GM23338 (cell line): ENCODE data around the gene GPAM. TPM values are rescaled to one million over a fixed set of nuclear protein-coding genes. Genes with fewer than 3 reads are reported as not detected.

Experiments
- ATAC-seq: fragments of 200-7000 bp; cut with Tn5 transposase; 3 replicates; pipeline ENCODE4 v1.9.1; 2020
- DNase-seq: peaks from one replicate; pipeline ENCODE4 v3.0.0-alpha.2; 2015; ENCODE audit warnings: low spot score
- H2AFZ ChIP-seq: fragments of 200-600 bp; sonication (generic); 2 replicates; pipeline ENCODE4 v1.8.0; 2016; ENCODE audit warnings: antibody characterized with exemption, mild to moderate bottlenecking, moderate library complexity
- H3F3A ChIP-seq: fragments of 200-600 bp; sonication (generic); replicated peaks from 2 replicates; pipeline ENCODE4 v1.8.0; 2017; ENCODE audit warnings: antibody characterized with exemption, mixed run types, low read depth
- H3K27ac ChIP-seq: fragments of 200-600 bp; sonication (generic); 2 replicates; pipeline ENCODE4 v1.6.1; 2016; ENCODE audit warnings: low read depth
- H3K27me3 ChIP-seq: fragments of 200-600 bp; sonication (generic); 2 replicates; pipeline ENCODE4 v1.8.0; 2016; ENCODE audit warnings: mild to moderate bottlenecking, mixed run types, moderate library complexity; ENCODE audit not compliant: insufficient read depth
- H3K36me3 ChIP-seq: fragments of 200-600 bp; sonication (generic); 2 replicates; pipeline ENCODE4 v1.8.0; 2016; ENCODE audit warnings: mild to moderate bottlenecking; ENCODE audit not compliant: insufficient read depth
- H3K4me1 ChIP-seq: fragments of 200-600 bp; sonication (generic); 2 replicates; pipeline ENCODE4 v1.8.0; 2016; ENCODE audit warnings: mild to moderate bottlenecking, moderate library complexity; ENCODE audit not compliant: insufficient read depth
- H3K4me2 ChIP-seq: fragments of 200-600 bp; sonication (generic); 2 replicates; pipeline ENCODE4 v1.7.1; 2017; ENCODE audit warnings: mixed run types
- H3K4me3 ChIP-seq: fragments of 200-600 bp; sonication (generic); 2 replicates; pipeline ENCODE4 v1.6.1; 2016; ENCODE audit warnings: mixed run types
- H3K79me2 ChIP-seq: fragments of 200-600 bp; sonication (generic); replicated peaks from 2 replicates; pipeline ENCODE4 v1.8.0; 2017; ENCODE audit warnings: mild to moderate bottlenecking; ENCODE audit not compliant: insufficient read depth
- H3K9me2 ChIP-seq: fragments of 200-600 bp; sonication (generic); 2 replicates; pipeline ENCODE4 v1.8.0; 2017; ENCODE audit not compliant: insufficient read depth
- H4K20me1 ChIP-seq: fragments of 200-600 bp; sonication (generic); replicated peaks from 2 replicates; pipeline ENCODE4 v1.8.0; 2017; ENCODE audit warnings: mild to moderate bottlenecking; ENCODE audit not compliant: insufficient read depth
- H3K27ac Mint-ChIP-seq: 2 replicates; pipeline ENCODE4 v1.8.0; 2020; ENCODE audit warnings: inconsistent platforms, mild to moderate bottlenecking, moderate library complexity, mixed read lengths
- H3K27me3 Mint-ChIP-seq: 3 replicates; pipeline ENCODE4 v1.8.0; 2022; ENCODE audit warnings: low read depth, mild to moderate bottlenecking, moderate library complexity, mixed read lengths, inconsistent platforms; ENCODE audit not compliant: insufficient read depth, poor library complexity
- H3K36me3 Mint-ChIP-seq: 3 replicates; pipeline ENCODE4 v1.8.0; 2021; ENCODE audit warnings: low read depth, mild to moderate bottlenecking, inconsistent platforms, moderate library complexity, mixed read lengths
- H3K4me1 Mint-ChIP-seq: 3 replicates; pipeline ENCODE4 v1.8.0; 2020; ENCODE audit warnings: mild to moderate bottlenecking, inconsistent platforms, mixed read lengths
- H3K4me3 Mint-ChIP-seq: 3 replicates; pipeline ENCODE4 v1.8.0; 2021; ENCODE audit warnings: moderate library complexity, mild to moderate bottlenecking, inconsistent platforms, mixed read lengths
- H3K9me3 Mint-ChIP-seq: 3 replicates; pipeline ENCODE4 v1.8.0; 2020; ENCODE audit warnings: moderate library complexity, mild to moderate bottlenecking, inconsistent platforms, mixed read lengths
- CREB1 ChIP-seq: fragments of 250-450 bp; sonication (Bioruptor Pico); IDR thresholded peaks from 2 replicates; pipeline ENCODE4 v1.5.0; 2020; ENCODE audit warnings: low read depth, mild to moderate bottlenecking, moderate library complexity
- CTCF ChIP-seq, 2 experiments: fragments of 200-600 bp in 1 of 2; sonication (generic) in 1 of 2; conservative IDR thresholded peaks; 2 replicates each; pipeline versions ENCODE4 v1.5.1 to v1.6.1; 2016 to 2017; ENCODE audit warnings: antibody characterized with exemption in 2 of 2, low read depth in 2 of 2, mild to moderate bottlenecking in 2 of 2, moderate library complexity in 1 of 2
- EZH2 ChIP-seq: fragments of 200-600 bp; sonication (generic); IDR thresholded peaks from one replicate; pipeline ENCODE4 v1.8.0; 2017; ENCODE audit warnings: antibody characterized with exemption, mild to moderate bottlenecking, low read depth; ENCODE audit not compliant: unreplicated experiment
- JUNB ChIP-seq: IDR thresholded peaks from one replicate; pipeline ENCODE4 v1.6.1; 2016; ENCODE audit warnings: antibody characterized with exemption; ENCODE audit not compliant: unreplicated experiment
- NANOG ChIP-seq: IDR thresholded peaks from 2 replicates; pipeline ENCODE4 v1.6.1; 2016; ENCODE audit warnings: antibody characterized with exemption, borderline replicate concordance
- REST ChIP-seq: IDR thresholded peaks from one replicate; pipeline ENCODE4 v1.6.1; 2018; ENCODE audit warnings: antibody characterized with exemption; ENCODE audit not compliant: unreplicated experiment
- STAT1 ChIP-seq: IDR thresholded peaks from one replicate; pipeline ENCODE4 v1.6.1; 2016; ENCODE audit warnings: antibody characterized with exemption; ENCODE audit not compliant: unreplicated experiment
- ZNF114 ChIP-seq: fragments of 250-450 bp; sonication (Bioruptor Pico); IDR thresholded peaks from 2 replicates; pipeline ENCODE4 v1.5.0; 2020; ENCODE audit warnings: mild to moderate bottlenecking, moderate library complexity
- ZNF462 ChIP-seq: fragments of 250-450 bp; sonication (Bioruptor Pico); IDR thresholded peaks from 2 replicates; pipeline ENCODE4 v1.5.0; 2020; ENCODE audit warnings: mild to moderate bottlenecking, moderate library complexity
- polyA plus RNA-seq: library from polyadenylated mRNA; unstranded; fragments of >200 nt; fragmentation: Nextera tagmentation; extraction: Ambion mirVana; gene quantifications from 2 replicates; pipeline ENCODE4 v1.2.1, GENCODE V29; 2016
- total RNA-seq: library from RNA; depleted of rRNA; stranded (reverse); fragments of >200 nt; shearing (Covaris generic); gene quantifications from 2 replicates; pipeline ENCODE4 v1.2.3, GENCODE V29; 2014

Gene GPAM
- total and polyA plus RNA-seq, 2 experiments from 2014 or later = 5.5 to 16.6 TPM

- no peak for TF ChIP-seq ZNF114 (CRISPR knock-in tag)
- no peak for TF ChIP-seq JUNB
- TF ChIP-seq REST = no peak
These were observed 8.2 kb downstream of the GPAM start (continued) for GRCh38 chr10:112175409-112175808.

GRCh38 chr10:112173206-112173605 lies 10.4 kb downstream of the GPAM start:
- no peak overlapping the region for H2AFZ ChIP-seq

More at GRCh38 chr10:112173206-112173605, 10.4 kb downstream of the GPAM start:
- H3K4me3 Mint-ChIP-seq = no peak overlapping the region
- peaks cover 2% of the 10 kb centered on the region; the same call in 2 of the 3 replicates for H3K4me1 Mint-ChIP-seq
- Histone ChIP-seq H3K4me3 (no peak overlapping the region), H3F3A (no peaks in the 10 kb centered on the region), H3K9me2 (no peaks in the 10 kb centered on the region), H3K79me2 (no peaks in the 10 kb centered on the region; the same call in 1 of the 2 replicates), H3K36me3 (peaks cover 50% of the 10 kb centered on the region), H3K4me2 (no peak overlapping the region), H4K20me1 (no peaks in the 10 kb centered on the region; the same call in 1 of the 2 replicates), H3K27ac (no peak overlapping the region), H3K27me3 (no peaks in the 10 kb centered on the region), H3K4me1 (no peaks in the 10 kb centered on the region)
- no peak overlapping the region for H3K27ac Mint-ChIP-seq
- no peaks in the 10 kb centered on the region for H3K27me3 Mint-ChIP-seq
- no peak for TF ChIP-seq REST
- no peak for TF ChIP-seq CREB1 (CRISPR knock-in tag)
- TF ChIP-seq NANOG = no peak
- no peak for TF ChIP-seq STAT1
- TF ChIP-seq EZH2 = no peak
- no peak for TF ChIP-seq CTCF (conservative IDR thresholded peaks at IDR 0.05; ENCODE audit: low read depth in 2 of 2)
- no peak for TF ChIP-seq ZNF462 (CRISPR knock-in tag)
- DNase-seq (no peak), ATAC-seq (no peak)
- peaks cover 66% of the 10 kb centered on the region for H3K36me3 Mint-ChIP-seq
- H3K9me3 Mint-ChIP-seq = no peaks in the 10 kb centered on the region
